ENCODE measurements around the gene PTPRG. TPM values are rescaled to one million over a fixed set of nuclear protein-coding genes. Genes with fewer than 3 reads are reported as not detected.

Gene PTPRG
- total and polyA plus RNA-seq, 10 of the 15 experiments (the other 5 are each of a cell fraction or from before 2014, with no cell fraction given), result 0.29 to 20.7 (median 1.4) TPM

DNA sequence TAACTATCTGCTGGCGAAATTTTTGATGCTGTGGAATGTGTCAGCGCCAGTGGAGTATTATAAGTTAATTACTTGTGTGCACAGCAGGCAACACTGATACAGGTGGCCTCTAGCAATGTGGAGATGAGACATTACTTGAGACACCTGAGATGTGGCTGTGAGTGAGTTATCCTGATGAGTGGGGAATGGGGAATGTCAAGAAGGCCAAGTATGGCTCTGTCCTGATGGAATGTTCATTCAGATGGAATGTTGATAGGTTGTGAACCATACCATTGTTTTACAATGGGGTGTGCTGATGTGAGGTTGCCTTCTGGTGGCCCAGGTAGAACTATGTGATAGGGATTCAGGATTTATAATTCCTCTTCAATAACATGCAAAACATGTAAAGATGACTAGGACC lies 404.8 kb downstream of the PTPRG start (continued):
- TF ChIP-seq BCL3 (IDR thresholded peaks at IDR 0.05; ENCODE audit: borderline replicate concordance, insufficient read depth, low read depth, low read length, poor library complexity, severe bottlenecking) (no peak), JUNB (IDR thresholded peaks at IDR 0.05) (no peak), YY1 (IDR thresholded peaks at IDR 0.05; ENCODE audit: low read depth, low read length) (no peak), PRDM15 (CRISPR knock-in tag; IDR thresholded peaks at IDR 0.05) (no peak), BMI1 (IDR thresholded peaks at IDR 0.05; ENCODE audit: borderline replicate concordance) (no peak), RAD51 (IDR thresholded peaks at IDR 0.05) (no peak), ESRRA (IDR thresholded peaks at IDR 0.05; ENCODE audit: low read length) (no peak), RCOR1 (conservative IDR thresholded peaks at IDR 0.05; ENCODE audit: low read depth, low read length) (no peak), NFYA (IDR thresholded peaks at IDR 0.05; ENCODE audit: borderline replicate concordance, low read depth, low read length) (no peak)
- TF ChIP-seq, protein P1, sequence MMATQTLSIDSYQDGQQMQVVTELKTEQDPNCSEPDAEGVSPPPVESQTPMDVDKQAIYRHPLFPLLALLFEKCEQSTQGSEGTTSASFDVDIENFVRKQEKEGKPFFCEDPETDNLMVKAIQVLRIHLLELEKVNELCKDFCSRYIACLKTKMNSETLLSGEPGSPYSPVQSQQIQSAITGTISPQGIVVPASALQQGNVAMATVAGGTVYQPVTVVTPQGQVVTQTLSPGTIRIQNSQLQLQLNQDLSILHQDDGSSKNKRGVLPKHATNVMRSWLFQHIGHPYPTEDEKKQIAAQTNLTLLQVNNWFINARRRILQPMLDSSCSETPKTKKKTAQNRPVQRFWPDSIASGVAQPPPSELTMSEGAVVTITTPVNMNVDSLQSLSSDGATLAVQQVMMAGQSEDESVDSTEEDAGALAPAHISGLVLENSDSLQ (IDR thresholded peaks at IDR 0.05), result no peak
- TF ChIP-seq, protein P2, sequence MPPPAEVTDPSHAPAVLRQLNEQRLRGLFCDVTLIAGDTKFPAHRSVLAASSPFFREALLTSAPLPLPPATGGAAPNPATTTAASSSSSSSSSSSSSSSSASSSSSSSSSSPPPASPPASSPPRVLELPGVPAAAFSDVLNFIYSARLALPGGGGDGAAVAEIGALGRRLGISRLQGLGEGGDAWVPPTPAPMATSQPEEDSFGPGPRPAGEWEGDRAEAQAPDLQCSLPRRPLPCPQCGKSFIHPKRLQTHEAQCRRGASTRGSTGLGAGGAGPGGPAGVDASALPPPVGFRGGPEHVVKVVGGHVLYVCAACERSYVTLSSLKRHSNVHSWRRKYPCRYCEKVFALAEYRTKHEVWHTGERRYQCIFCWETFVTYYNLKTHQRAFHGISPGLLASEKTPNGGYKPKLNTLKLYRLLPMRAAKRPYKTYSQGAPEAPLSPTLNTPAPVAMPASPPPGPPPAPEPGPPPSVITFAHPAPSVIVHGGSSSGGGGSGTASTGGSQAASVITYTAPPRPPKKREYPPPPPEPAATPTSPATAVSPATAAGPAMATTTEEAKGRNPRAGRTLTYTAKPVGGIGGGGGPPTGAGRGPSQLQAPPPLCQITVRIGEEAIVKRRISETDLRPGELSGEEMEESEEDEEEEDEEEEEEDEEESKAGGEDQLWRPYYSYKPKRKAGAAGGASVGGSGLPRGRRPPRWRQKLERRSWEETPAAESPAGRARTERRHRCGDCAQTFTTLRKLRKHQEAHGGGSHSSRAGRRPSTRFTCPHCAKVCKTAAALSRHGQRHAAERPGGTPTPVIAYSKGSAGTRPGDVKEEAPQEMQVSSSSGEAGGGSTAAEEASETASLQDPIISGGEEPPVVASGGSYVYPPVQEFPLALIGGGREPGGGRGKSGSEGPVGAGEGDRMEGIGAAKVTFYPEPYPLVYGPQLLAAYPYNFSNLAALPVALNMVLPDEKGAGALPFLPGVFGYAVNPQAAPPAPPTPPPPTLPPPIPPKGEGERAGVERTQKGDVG (CRISPR knock-in tag; IDR thresholded peaks at IDR 0.05), result no peak
